ENCODE measurements around the gene FUT8. TPM values are rescaled to one million over a fixed set of nuclear protein-coding genes. Genes with fewer than 3 reads are reported as not detected.

FUT8 gene
- total RNA-seq, 4 donors from 2014 or later = 29.2 to 55.5 (median 41.1) TPM

DNA sequence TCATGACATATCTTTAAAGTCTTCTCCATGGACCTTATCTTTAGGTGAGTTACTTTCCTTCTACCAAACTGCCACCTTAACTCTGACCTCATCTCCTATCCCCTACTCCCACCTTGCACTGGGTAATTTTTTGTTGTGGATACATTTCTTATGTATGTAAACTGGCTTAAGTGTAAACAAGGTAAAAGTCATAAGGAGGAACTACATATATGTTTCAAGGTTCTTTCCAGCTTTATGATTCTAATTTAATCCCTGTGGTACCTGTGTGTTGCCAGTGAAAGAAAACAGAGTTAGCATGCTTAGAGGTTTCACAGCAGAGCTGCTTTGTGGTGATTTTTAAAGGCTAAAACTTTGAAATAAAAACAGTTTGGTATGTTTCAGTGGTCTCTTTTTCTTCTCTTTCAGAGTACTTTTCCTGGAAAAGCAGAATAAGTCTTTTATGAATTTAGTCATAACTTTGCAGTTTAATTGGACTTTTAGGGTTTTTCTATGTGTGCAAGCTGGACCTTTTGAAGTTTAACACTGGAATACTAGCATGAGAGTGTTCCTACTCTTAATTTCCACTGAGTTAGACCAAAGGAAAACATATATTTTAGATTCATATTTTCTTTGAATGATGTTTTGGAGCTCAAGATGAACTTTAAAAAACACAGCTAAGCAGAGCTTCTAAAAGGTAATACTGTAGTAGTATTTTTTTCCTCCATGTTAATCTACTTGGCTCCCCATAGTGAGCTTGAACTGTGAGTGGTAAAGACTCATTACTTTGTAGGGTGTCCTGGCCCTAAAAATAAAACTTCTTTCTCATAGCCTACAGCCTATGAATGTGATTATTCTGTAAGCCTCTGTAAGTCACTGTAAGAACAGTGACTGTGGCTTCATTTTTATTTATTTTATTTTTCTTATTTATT lies 105.4 kb downstream of the FUT8 start:
- no peak for TF ChIP-seq POLR2A (IDR thresholded peaks at IDR 0.05)
- TF ChIP-seq, protein P1, sequence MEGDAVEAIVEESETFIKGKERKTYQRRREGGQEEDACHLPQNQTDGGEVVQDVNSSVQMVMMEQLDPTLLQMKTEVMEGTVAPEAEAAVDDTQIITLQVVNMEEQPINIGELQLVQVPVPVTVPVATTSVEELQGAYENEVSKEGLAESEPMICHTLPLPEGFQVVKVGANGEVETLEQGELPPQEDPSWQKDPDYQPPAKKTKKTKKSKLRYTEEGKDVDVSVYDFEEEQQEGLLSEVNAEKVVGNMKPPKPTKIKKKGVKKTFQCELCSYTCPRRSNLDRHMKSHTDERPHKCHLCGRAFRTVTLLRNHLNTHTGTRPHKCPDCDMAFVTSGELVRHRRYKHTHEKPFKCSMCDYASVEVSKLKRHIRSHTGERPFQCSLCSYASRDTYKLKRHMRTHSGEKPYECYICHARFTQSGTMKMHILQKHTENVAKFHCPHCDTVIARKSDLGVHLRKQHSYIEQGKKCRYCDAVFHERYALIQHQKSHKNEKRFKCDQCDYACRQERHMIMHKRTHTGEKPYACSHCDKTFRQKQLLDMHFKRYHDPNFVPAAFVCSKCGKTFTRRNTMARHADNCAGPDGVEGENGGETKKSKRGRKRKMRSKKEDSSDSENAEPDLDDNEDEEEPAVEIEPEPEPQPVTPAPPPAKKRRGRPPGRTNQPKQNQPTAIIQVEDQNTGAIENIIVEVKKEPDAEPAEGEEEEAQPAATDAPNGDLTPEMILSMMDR (IDR thresholded peaks at IDR 0.05) = no peak
- DNase-seq = no peak
- H3K36me3 ChIP-seq = no peaks in the 10 kb centered on the region
- no peaks in the 10 kb centered on the region for H3K4me1 ChIP-seq
- H3K27ac ChIP-seq = no peak overlapping the region
- H3K9me3 ChIP-seq = no peaks in the 10 kb centered on the region
- H3K27me3 ChIP-seq = no peaks in the 10 kb centered on the region
- intact Hi-C loops (cut with DNase I) = no loop called here
- H3K4me3 ChIP-seq (replicated peaks in 1 of 3) = no peak overlapping the region

DNA sequence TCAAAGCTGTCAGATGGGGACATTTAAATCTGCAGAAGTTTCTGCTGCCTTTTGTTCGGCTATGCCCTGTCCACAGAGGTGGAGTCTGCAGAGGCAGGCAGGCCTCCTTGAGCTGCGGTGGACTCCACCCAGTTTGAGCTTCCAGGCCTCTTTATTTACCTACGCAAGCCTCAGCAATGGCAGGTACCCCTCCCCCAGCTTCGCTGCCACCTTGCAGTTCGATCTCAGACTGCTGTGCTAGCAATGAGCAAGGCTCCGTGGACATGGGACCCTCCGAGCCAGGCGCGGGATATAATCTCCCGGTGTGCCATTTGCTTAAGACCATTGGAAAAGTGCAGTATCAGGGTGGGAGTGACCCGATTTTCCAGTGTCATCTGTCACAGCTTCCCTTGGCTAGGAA lies 115.5 kb downstream of the FUT8 start:
- Histone ChIP-seq H3K4me3 (replicated peaks in 1 of 3) (no peak overlapping the region), H3K27me3 (no peaks in the 10 kb centered on the region), H3K9me3 (no peaks in the 10 kb centered on the region), H3K36me3 (no peaks in the 10 kb centered on the region), H3K27ac (no peak overlapping the region), H3K4me1 (no peaks in the 10 kb centered on the region)
- DNase-seq = no peak
- TF ChIP-seq, protein P1 (IDR thresholded peaks at IDR 0.05) = no peak
- TF ChIP-seq POLR2A (IDR thresholded peaks at IDR 0.05) = no peak
- WGBS, 2 donors = 98 to 99% methylated on average over 10 to 11 of the region's 11 CpGs
- intact Hi-C loops (cut with DNase I) = no loop called here

DNA sequence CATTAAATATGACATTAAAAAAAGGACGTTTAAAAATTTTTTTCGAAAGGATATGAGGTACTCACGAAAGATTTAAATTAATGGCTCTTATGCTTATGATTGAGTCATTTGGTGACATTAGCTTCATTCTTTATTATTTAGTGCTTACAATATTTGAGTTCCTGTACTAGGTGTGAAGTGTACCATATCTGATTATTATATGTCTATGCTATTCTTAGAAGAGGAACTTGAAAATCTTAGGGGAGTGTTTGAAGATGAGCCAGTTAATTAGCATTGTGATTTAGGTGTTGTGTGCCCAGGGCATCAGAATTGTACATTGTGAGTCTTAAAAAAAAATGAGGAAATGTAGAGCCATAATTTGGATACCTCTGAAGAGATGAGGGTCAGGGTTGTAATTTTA lies 118.6 kb downstream of the FUT8 start:
- no peak for DNase-seq
- WGBS, 2 donors = 95 to 98% methylated on average over 3 of the region's 3 CpGs
- intact Hi-C loops (cut with DNase I) = no loop called here

DNA sequence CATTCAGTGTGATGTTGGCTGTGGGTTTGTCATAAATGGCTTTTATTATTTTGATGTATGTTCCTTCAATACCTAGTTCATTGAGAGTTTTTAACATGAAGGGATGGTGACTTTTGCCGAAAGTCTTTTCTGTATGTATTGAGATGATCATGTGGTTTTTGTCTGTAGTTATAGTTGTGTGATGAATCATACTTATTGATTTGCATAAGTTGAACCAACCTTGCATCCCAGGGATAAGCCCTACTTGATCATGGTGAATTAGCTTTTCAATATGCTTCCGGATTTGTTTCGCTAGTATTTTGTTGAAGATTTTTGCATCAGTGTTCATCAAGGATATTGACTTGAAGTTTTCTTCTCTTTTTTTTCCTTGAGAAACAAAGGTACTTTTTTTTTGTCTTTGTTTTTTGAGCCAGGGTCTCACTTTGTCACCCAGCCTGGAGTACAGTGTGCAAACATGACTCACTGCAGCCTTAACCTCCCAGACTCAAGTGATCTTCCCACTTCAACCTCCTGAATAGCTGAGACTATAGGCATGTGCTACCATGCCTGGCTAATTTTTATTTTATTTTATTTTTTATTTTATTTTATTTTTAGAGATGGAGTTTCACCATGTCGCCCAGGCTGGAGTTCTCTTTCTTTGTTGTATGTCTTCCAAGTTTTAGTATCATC lies 121.3 kb downstream of the FUT8 start:
- TF ChIP-seq POLR2A (IDR thresholded peaks at IDR 0.05) = no peak
- TF ChIP-seq, protein P1 (IDR thresholded peaks at IDR 0.05) = no peak
- no peak overlapping the region for H3K4me3 ChIP-seq (replicated peaks in 1 of 3)
- H3K27me3 ChIP-seq = no peaks in the 10 kb centered on the region
- 99% methylated on average over 4 of the region's 4 CpGs for WGBS, 2 donors
- H3K36me3 ChIP-seq = no peaks in the 10 kb centered on the region
- no peaks in the 10 kb centered on the region for H3K4me1 ChIP-seq
- no peak overlapping the region for H3K27ac ChIP-seq
- DNase-seq = no peak
- no peaks in the 10 kb centered on the region for H3K9me3 ChIP-seq
- intact Hi-C loops (cut with DNase I) = no loop called here

More for the DNA sequence above, 118.6 kb downstream of the FUT8 start:
- TF ChIP-seq, protein P1 (IDR thresholded peaks at IDR 0.05) = no peak
- no peak for TF ChIP-seq POLR2A (IDR thresholded peaks at IDR 0.05)
- H3K4me1 ChIP-seq = no peaks in the 10 kb centered on the region
- H3K4me3 ChIP-seq (replicated peaks in 1 of 3) = no peak overlapping the region
- H3K27me3 ChIP-seq = no peaks in the 10 kb centered on the region
- no peaks in the 10 kb centered on the region for H3K9me3 ChIP-seq
- no peak overlapping the region for H3K27ac ChIP-seq
- no peaks in the 10 kb centered on the region for H3K36me3 ChIP-seq

All from thyroid gland (tissue), 4 donors.